ENCODE measurements around the gene HCRTR1. TPM values are rescaled to one million over a fixed set of nuclear protein-coding genes. Genes with fewer than 3 reads are reported as not detected.
A peak's percentile ranks its signal among the peaks of the same experiment; 100 is the strongest.

The HCRTR1 gene
- total and polyA plus RNA-seq, 2 of the 8 experiments (the other 6 are each of a cell fraction or from before 2014, with no cell fraction given): 0.35 to 0.39 TPM

GRCh38 chr1:31580513-31580870, 37.0 kb upstream of the HCRTR1 start:
- peak overlapping the region in 1 of 2 experiments; percentile 50; a peak in 1 of 4 replicates for H3K4me2 ChIP-seq (ENCODE audit: insufficient read depth in 1 of 2, low read depth in 2 of 2, low read length in 2 of 2)
- CTCF ChIA-PET (ENCODE audit: partially characterized antibody): interaction anchor here (0.7 to 2.1 kb wide), 13 partner anchors 9 to 186 kb away, joined by 3 to 9 read pairs (median 4); no protein-coding TSS in a partner anchor
- TF ChIP-seq SIN3A (conservative IDR thresholded peaks at IDR 0.05 in 1 of 2, IDR thresholded peaks at IDR 0.05 in 1 of 2; ENCODE audit: low read depth in 1 of 2, low read length in 2 of 2) (no peak), CEBPB (IDR thresholded peaks at IDR 0.05; ENCODE audit: low read depth, low read length) (no peak), KDM5A (IDR thresholded peaks at IDR 0.05; ENCODE audit: low read length) (no peak), RBBP5 (IDR thresholded peaks at IDR 0.05; ENCODE audit: borderline replicate concordance, low read depth, low read length) (no peak), KDM4A (IDR thresholded peaks at IDR 0.05; ENCODE audit: low read depth, low read length, severe bottlenecking) (no peak), RXRA (IDR thresholded peaks at IDR 0.05; ENCODE audit: insufficient read depth, low read depth, low read length) (no peak), ZNF274 (IDR thresholded peaks at IDR 0.05; ENCODE audit: borderline replicate concordance, extremely low read depth, low read length) (no peak), SP1 (IDR thresholded peaks at IDR 0.05; ENCODE audit: low read depth, low read length) (no peak), POLR2AphosphoS5 (IDR thresholded peaks at IDR 0.05; ENCODE audit: low read depth, low read length) (no peak), POLR2A (IDR thresholded peaks at IDR 0.05; ENCODE audit: control extremely low read depth in 1 of 2, low read depth in 2 of 2, low read length in 2 of 2) (no peak), BACH1 (IDR thresholded peaks at IDR 0.05; ENCODE audit: low read length) (no peak), HDAC6 (IDR thresholded peaks at IDR 0.05; ENCODE audit: low read depth, low read length) (no peak), CHD1 (IDR thresholded peaks at IDR 0.05; ENCODE audit: low read depth, low read length) (no peak), SIRT6 (IDR thresholded peaks at IDR 0.05; ENCODE audit: low read length) (no peak), GABPA (IDR thresholded peaks at IDR 0.05; ENCODE audit: borderline replicate concordance, insufficient read depth, low read length) (no peak)

More at GRCh38 chr1:31580513-31580870, 37.0 kb upstream of the HCRTR1 start:
- Histone ChIP-seq H4K20me1 (replicated peaks in 1 of 2; ENCODE audit: control insufficient read depth in 1 of 2, insufficient read depth in 2 of 2, low read length in 2 of 2) (no peaks in the 10 kb centered on the region), H2AK5ac (ENCODE audit: low read depth, low read length) (no peak overlapping the region), H3K4ac (replicated peaks; ENCODE audit: insufficient read length, low read depth, low read length) (no peak overlapping the region), H2AFZ (ENCODE audit: low read length) (no peak overlapping the region), H3K79me1 (ENCODE audit: low read depth, low read length) (no peaks in the 10 kb centered on the region), H3K4me3 (ENCODE audit: extremely low read depth in 1 of 4, insufficient read depth in 2 of 4, low read depth in 3 of 4, low read length in 4 of 4) (no peak overlapping the region), H3K56ac (replicated peaks; ENCODE audit: insufficient read length, low read depth, low read length) (no peak overlapping the region), H3K9ac (replicated peaks in 1 of 4; ENCODE audit: extremely low read depth in 1 of 4, low read depth in 3 of 4, low read length in 3 of 4) (no peak overlapping the region), H3K23me2 (ENCODE audit: low read depth, low read length) (no peaks in the 10 kb centered on the region; the same call in 1 of the 2 replicates), H3K27me3 (replicated peaks in 1 of 4; ENCODE audit: control insufficient read depth in 3 of 4, extremely low read depth in 1 of 4, insufficient read depth in 3 of 4, low read length in 3 of 4) (peaks cover 0 to 2% (median 0%) of the 10 kb centered on the region in 4 experiments; a peak in 1 of 7 replicates), H3K79me2 (ENCODE audit: control insufficient read depth in 1 of 2, insufficient read depth in 2 of 2, low read length in 2 of 2) (no peaks in the 10 kb centered on the region), H2BK12ac (ENCODE audit: low read depth, low read length) (peak overlapping the region; percentile 84; the same call in 1 of the 2 replicates), H3K4me1 (replicated peaks in 1 of 4; ENCODE audit: control insufficient read depth in 3 of 4, insufficient read depth in 4 of 4, low read length in 3 of 4) (peaks cover 9 to 49% (median 29%) of the 10 kb centered on the region in 4 experiments), H3K9me3 (ENCODE audit: insufficient read depth in 2 of 2, low read depth in 1 of 2, low read length in 1 of 2) (no peaks in the 10 kb centered on the region), H4K5ac (ENCODE audit: insufficient read length, low read depth, low read length) (no peak overlapping the region), H3K36me3 (ENCODE audit: control insufficient read depth in 2 of 4, insufficient read depth in 4 of 4, low read length in 3 of 4) (no peaks in the 10 kb centered on the region), H2BK5ac (ENCODE audit: low read depth, low read length) (no peak overlapping the region), H3K18ac (ENCODE audit: extremely low read depth, low read length) (peak overlapping the region; percentile 32; the same call in 1 of the 2 replicates), H2BK15ac (ENCODE audit: low read length) (0 out of 2 replicates have a peak overlapping the region, but pooled peaks have one; percentile 61), H2BK120ac (replicated peaks; ENCODE audit: low read depth, low read length) (no peak overlapping the region), H3K14ac (ENCODE audit: insufficient read length) (no peak overlapping the region), H3K27ac (ENCODE audit: low read depth, low read length) (no peak overlapping the region), H2BK20ac (ENCODE audit: low read length) (peak overlapping the region; percentile 72; the same call in 1 of the 2 replicates), H4K8ac (ENCODE audit: extremely low read depth, insufficient read depth, low read length) (no peak overlapping the region; the same call in 1 of the 2 replicates), H3K23ac (ENCODE audit: insufficient read length) (no peak overlapping the region), H4K91ac (replicated peaks; ENCODE audit: insufficient read length, low read length) (peak overlapping the region; percentile 27)
- DNase-seq (ENCODE audit: low read depth in 1 of 2, low spot score in 2 of 2): no peak
- POLR2A ChIA-PET (ENCODE audit: partially characterized antibody): interaction anchor here (1.3 to 1.7 kb wide), 2 partner anchors 15 to 64 kb away, joined by 4 to 6 read pairs; partner anchors contain the start of gene PEF1
- 63% methylated on average over 5 of the region's 5 CpGs; no CpG with 5 or more reads in 1 of the 2 experiments for WGBS, 2 experiments (ENCODE audit: extremely low coverage in 1 of 2, insufficient coverage in 1 of 2, insufficient read length in 1 of 2, insufficient replicate concordance in 2 of 2, low coverage in 1 of 2, low lambda C conversion rate in 2 of 2, missing lambda C conversion rate in 1 of 2)
- no peak for FAIRE-seq
